K562 (cell line): Measurements from ENCODE around the gene MLH3. TPM values are rescaled to one million over a fixed set of nuclear protein-coding genes. Genes with fewer than 3 reads are reported as not detected.

Experiments
- ATAC-seq: fragments of 200-7000 bp; cut with Tn5 transposase; 3 replicates; pipeline ENCODE4 v1.9.1; 2020; ENCODE audit warnings: moderate library complexity
- BruUV-seq: library from RNA; stranded (reverse); fragments of 400-500 nt; replicated peaks from 2 replicates; lab custom pipeline; 2021; lab: Mats Ljungman, UMichigan
- CTCF ChIA-PET: fragments of 300-600 bp; formaldehyde crosslinking; extraction: SDS; loops from one replicate; lab custom pipeline; 2021; ENCODE audit warnings: low intra/inter-chr PET ratio; lab: Yijun Ruan, JAX
- POLR2A ChIA-PET: fragments of 300-600, 350-650 bp; sonication (Branson Sonifier 250); formaldehyde crosslinking; extraction: SDS; loops from one replicate; lab custom pipeline; 2021; ENCODE audit warnings: antibody characterized with exemption, inconsistent platforms; lab: Yijun Ruan, JAX
- DNase-seq, 4 experiments: peaks; one replicate each; pipeline versions ENCODE4 v3.0.0 to v3.0.0-alpha.2; 2011 to 2018; ENCODE audit warnings: low spot score in 3 of 4, mixed read lengths in 3 of 4; ENCODE audit errors: extremely low read depth in 1 of 4
- FAIRE-seq: peaks from 2 replicates; lab custom pipeline; 2011; peaks lifted over from hg19 to GRCh38; lab: Jason Lieb, UNC
- H2AFZ ChIP-seq: 2 replicates; pipeline ENCODE4 v1.6.0; 2011; ENCODE audit warnings: low read depth, low read length, control low read depth, inconsistent platforms
- H3K27ac ChIP-seq: fragments of 200-600 bp; 3 replicates; pipeline ENCODE4 v1.8.0; 2011; ENCODE audit warnings: low read depth, mild to moderate bottlenecking, control low read depth, inconsistent platforms, low read length, moderate library complexity, mixed read lengths; ENCODE audit errors: extremely low read depth
- H3K27me3 ChIP-seq, 2 experiments: fragments of 300-600 bp in 1 of 2; 2 replicates in 1 of 2; 3 replicates in 1 of 2; pipeline versions ENCODE4 v1.6.0 to v1.8.0; 2011; ENCODE audit warnings: inconsistent platforms in 2 of 2, low read length in 2 of 2, mild to moderate bottlenecking in 1 of 2, mixed read lengths in 1 of 2, moderate library complexity in 1 of 2; ENCODE audit not compliant: control insufficient read depth in 2 of 2, insufficient read depth in 2 of 2
- H3K36me3 ChIP-seq: fragments of 300-600 bp; 3 replicates; pipeline ENCODE4 v1.8.0; 2011; ENCODE audit warnings: mild to moderate bottlenecking, low read length, inconsistent platforms; ENCODE audit not compliant: control insufficient read depth, insufficient read depth
- H3K4me1 ChIP-seq, 2 experiments: fragments of 200-600 bp in 1 of 2; replicated peaks in 1 of 2; 2 replicates in 1 of 2; 3 replicates in 1 of 2; pipeline versions ENCODE4 v1.5.1 to v1.8.0; 2011; ENCODE audit warnings: inconsistent platforms in 2 of 2, low read length in 2 of 2, mild to moderate bottlenecking in 1 of 2, mixed read lengths in 1 of 2, moderate library complexity in 1 of 2; ENCODE audit not compliant: control insufficient read depth in 2 of 2, insufficient read depth in 2 of 2
- H3K4me2 ChIP-seq: 2 replicates; pipeline ENCODE4 v1.6.1; 2011; ENCODE audit warnings: low read length, control low read depth, inconsistent platforms, mixed read lengths; ENCODE audit not compliant: insufficient read depth
- H3K4me3 ChIP-seq: fragments of 200-600 bp; sonication (generic), shearing (Covaris generic); 2 replicates; pipeline ENCODE4 v1.5.1; 2016; ENCODE audit warnings: control low read depth, inconsistent platforms
- H3K79me2 ChIP-seq: fragments of 200-600 bp; 3 replicates; pipeline ENCODE4 v1.8.0; 2011; ENCODE audit warnings: low read length, inconsistent platforms; ENCODE audit not compliant: control insufficient read depth, insufficient read depth
- H3K9ac ChIP-seq, 2 experiments: 2 replicates each; pipeline versions ENCODE4 v1.6.0 to v1.6.1; 2011; ENCODE audit warnings: low read depth in 2 of 2, low read length in 2 of 2, control low read depth in 1 of 2, inconsistent platforms in 1 of 2, mild to moderate bottlenecking in 1 of 2, mixed read lengths in 1 of 2; ENCODE audit not compliant: insufficient read depth in 1 of 2
- H3K9me1 ChIP-seq: one replicate; pipeline ENCODE4 v1.6.0; 2011; ENCODE audit warnings: inconsistent platforms, mild to moderate bottlenecking, low read length, moderate library complexity; ENCODE audit not compliant: control insufficient read depth, insufficient read depth
- H3K9me3 ChIP-seq: replicated peaks from 2 replicates; pipeline ENCODE4 v1.5.1; 2011; ENCODE audit warnings: low read depth, low read length, inconsistent platforms; ENCODE audit not compliant: control insufficient read depth, insufficient read depth
- H4K20me1 ChIP-seq: replicated peaks from 2 replicates; pipeline ENCODE4 v1.6.1; 2011; ENCODE audit warnings: low read length, inconsistent platforms, mixed read lengths; ENCODE audit not compliant: control insufficient read depth, insufficient read depth
- DEAF1 ChIP-seq: fragments of 450-650 bp; formaldehyde crosslinking; IDR thresholded peaks from 2 replicates; pipeline ENCODE4 v1.4.0; 2020; ENCODE audit warnings: mild to moderate bottlenecking, moderate library complexity
- SREBF1 ChIP-seq: fragments of 150-350 bp; IDR thresholded peaks from 2 replicates; pipeline ENCODE4 v1.6.1; 2014; ENCODE audit warnings: antibody characterized with exemption, low read depth, low read length, borderline replicate concordance
- U2AF1 ChIP-seq: fragments of 200-400 bp; formaldehyde crosslinking; optimal IDR thresholded peaks from 2 replicates; pipeline ENCODE3; 2017; ENCODE audit warnings: mild to moderate bottlenecking, low read depth, low read length, moderate library complexity
- ZNF124 ChIP-seq: sonication (generic); formaldehyde crosslinking; IDR thresholded peaks from 2 replicates; pipeline ENCODE4 v1.8.1; 2022; ENCODE audit warnings: missing genetic modification reagents
- ZNF174 ChIP-seq: fragments of 250-450 bp; sonication (Bioruptor Pico); IDR thresholded peaks from 2 replicates; pipeline ENCODE4 v1.4.0; 2020; ENCODE audit warnings: mild to moderate bottlenecking
- ZNF76 ChIP-seq: fragments of 250-450 bp; sonication (Bioruptor Pico); IDR thresholded peaks from 2 replicates; pipeline ENCODE4 v1.4.0; 2020; ENCODE audit warnings: mild to moderate bottlenecking, moderate library complexity, borderline replicate concordance
- WGBS: fragments of 100-300 bp; shearing (Covaris generic); methylation state at CpG from one replicate; pipeline ENCODE4 v1.1.6; 2016; ENCODE audit warnings: low coverage, mixed read lengths; ENCODE audit not compliant: insufficient coverage; ENCODE audit errors: missing lambda C conversion rate; 5-methylcytosine and 5-hydroxymethylcytosine counted together
- in situ Hi-C: fragments of 300-500 bp; cut with MboI; formaldehyde crosslinking; loops from 4 replicates; pipeline ENCODE4 v1.15.0; 2018; ENCODE audit warnings: inconsistent platforms, mixed read lengths
- intact Hi-C: fragments of 100-400 bp; cut with micrococcal nuclease; formaldehyde crosslinking; loops from 2 replicates; pipeline ENCODE4 v1.14.2; 2022
- polyA plus RNA-seq, 8 experiments: library from polyadenylated mRNA; depleted of rRNA in 4 of 8; stranded (reverse) in 5 of 8; unstranded in 3 of 8; fragments of >200 nt; fragmentation: Nextera tagmentation in 2 of 8; fragmentation: Illumina TruSeq in 1 of 8; extraction: Ambion mirVana in 2 of 8; extraction: Trizol in 1 of 8; gene quantifications; 2 replicates each; pipeline versions ENCODE4 v1.2.1 to v1.2.3, GENCODE V29; 2011 to 2014; ENCODE audit warnings: inconsistent platforms in 1 of 8, missing spikeins in 1 of 8
- total RNA-seq, 7 experiments: library from RNA; depleted of rRNA in 6 of 7; stranded (reverse); fragments of >200 nt in 6 of 7; fragmentation: Illumina TruSeq in 2 of 7; extraction: Trizol in 2 of 7; gene quantifications; 2 replicates each; pipeline versions ENCODE4 v1.2.1 to v1.2.3, GENCODE V29; 2011 to 2021; ENCODE audit warnings: low replicate concordance in 1 of 7
- TF ChIP-seq, protein P1 (sequence below): fragments of 450-650 bp; conservative IDR thresholded peaks from 2 replicates; pipeline ENCODE4 v1.6.1; 2016; ENCODE audit warnings: missing genetic modification characterization, low read depth, mild to moderate bottlenecking, missing compliant biosample characterization, moderate library complexity
- TF ChIP-seq, protein P2 (sequence below): fragments of 450-650 bp; IDR thresholded peaks from 2 replicates; pipeline ENCODE4 v1.6.1; 2016; ENCODE audit warnings: low read depth

Gene MLH3
- total and polyA plus RNA-seq, 9 of the 15 experiments (the other 6 are each of a cell fraction or from before 2014, with no cell fraction given), result 5.9 to 15.3 (median 10.7) TPM

DNA sequence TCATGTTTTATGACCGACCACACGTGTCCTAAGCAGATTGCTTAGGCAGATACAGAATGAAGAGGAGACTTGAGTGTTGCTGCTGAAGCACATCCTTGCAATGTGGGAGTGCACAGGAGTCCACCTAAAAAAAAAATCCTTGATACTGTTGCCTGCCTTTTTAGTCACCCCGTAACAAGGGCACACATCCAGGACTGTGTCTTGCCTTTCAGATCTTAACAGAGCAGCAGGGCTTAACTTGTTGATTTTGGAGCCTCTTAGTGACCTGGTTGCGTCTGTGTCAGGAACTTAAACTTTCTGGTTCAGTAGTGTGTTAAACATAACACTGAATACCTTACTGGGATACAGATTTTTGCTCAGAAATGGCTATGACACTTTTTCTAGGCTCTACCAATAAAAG lies 42.1 kb downstream of the MLH3 start:
- H2AFZ ChIP-seq, result no peak overlapping the region
- no peaks in the 10 kb centered on the region for H3K9me1 ChIP-seq
- no peaks in the 10 kb centered on the region; a peak in 2 of 5 replicates for H3K4me1 ChIP-seq
- H3K36me3 ChIP-seq, result peaks cover 81% of the 10 kb centered on the region
- 73% methylated on average over 4 of the region's 4 CpGs for WGBS
- ChIA-PET POLR2A (no interaction called here), CTCF (no interaction called here)
- intact Hi-C loops (no loop called here), in situ Hi-C loops (no loop called here)
- no TSS peak for BruUV-seq
- H3K9me3 ChIP-seq, result no peaks in the 10 kb centered on the region
- no peaks in the 10 kb centered on the region for H3K27me3 ChIP-seq
- H4K20me1 ChIP-seq, result no peaks in the 10 kb centered on the region
- H3K4me2 ChIP-seq, result no peak overlapping the region
- DNase-seq (no peak), ATAC-seq (no peak), FAIRE-seq (no peak)
- H3K9ac ChIP-seq, result no peak overlapping the region
- peaks cover 6% of the 10 kb centered on the region; the same call in 2 of the 3 replicates for H3K79me2 ChIP-seq
- no peak overlapping the region for H3K4me3 ChIP-seq
- H3K27ac ChIP-seq, result no peak overlapping the region
- TF ChIP-seq ZNF174 (CRISPR knock-in tag) (no peak), SREBF1 (no peak), ZNF124 (CRISPR knock-in tag) (no peak), ZNF76 (CRISPR knock-in tag) (no peak), DEAF1 (no peak), U2AF1 (no peak)
- TF ChIP-seq, protein P1, sequence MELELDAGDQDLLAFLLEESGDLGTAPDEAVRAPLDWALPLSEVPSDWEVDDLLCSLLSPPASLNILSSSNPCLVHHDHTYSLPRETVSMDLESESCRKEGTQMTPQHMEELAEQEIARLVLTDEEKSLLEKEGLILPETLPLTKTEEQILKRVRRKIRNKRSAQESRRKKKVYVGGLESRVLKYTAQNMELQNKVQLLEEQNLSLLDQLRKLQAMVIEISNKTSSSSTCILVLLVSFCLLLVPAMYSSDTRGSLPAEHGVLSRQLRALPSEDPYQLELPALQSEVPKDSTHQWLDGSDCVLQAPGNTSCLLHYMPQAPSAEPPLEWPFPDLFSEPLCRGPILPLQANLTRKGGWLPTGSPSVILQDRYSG (tag), result no peak
- TF ChIP-seq, protein P2, sequence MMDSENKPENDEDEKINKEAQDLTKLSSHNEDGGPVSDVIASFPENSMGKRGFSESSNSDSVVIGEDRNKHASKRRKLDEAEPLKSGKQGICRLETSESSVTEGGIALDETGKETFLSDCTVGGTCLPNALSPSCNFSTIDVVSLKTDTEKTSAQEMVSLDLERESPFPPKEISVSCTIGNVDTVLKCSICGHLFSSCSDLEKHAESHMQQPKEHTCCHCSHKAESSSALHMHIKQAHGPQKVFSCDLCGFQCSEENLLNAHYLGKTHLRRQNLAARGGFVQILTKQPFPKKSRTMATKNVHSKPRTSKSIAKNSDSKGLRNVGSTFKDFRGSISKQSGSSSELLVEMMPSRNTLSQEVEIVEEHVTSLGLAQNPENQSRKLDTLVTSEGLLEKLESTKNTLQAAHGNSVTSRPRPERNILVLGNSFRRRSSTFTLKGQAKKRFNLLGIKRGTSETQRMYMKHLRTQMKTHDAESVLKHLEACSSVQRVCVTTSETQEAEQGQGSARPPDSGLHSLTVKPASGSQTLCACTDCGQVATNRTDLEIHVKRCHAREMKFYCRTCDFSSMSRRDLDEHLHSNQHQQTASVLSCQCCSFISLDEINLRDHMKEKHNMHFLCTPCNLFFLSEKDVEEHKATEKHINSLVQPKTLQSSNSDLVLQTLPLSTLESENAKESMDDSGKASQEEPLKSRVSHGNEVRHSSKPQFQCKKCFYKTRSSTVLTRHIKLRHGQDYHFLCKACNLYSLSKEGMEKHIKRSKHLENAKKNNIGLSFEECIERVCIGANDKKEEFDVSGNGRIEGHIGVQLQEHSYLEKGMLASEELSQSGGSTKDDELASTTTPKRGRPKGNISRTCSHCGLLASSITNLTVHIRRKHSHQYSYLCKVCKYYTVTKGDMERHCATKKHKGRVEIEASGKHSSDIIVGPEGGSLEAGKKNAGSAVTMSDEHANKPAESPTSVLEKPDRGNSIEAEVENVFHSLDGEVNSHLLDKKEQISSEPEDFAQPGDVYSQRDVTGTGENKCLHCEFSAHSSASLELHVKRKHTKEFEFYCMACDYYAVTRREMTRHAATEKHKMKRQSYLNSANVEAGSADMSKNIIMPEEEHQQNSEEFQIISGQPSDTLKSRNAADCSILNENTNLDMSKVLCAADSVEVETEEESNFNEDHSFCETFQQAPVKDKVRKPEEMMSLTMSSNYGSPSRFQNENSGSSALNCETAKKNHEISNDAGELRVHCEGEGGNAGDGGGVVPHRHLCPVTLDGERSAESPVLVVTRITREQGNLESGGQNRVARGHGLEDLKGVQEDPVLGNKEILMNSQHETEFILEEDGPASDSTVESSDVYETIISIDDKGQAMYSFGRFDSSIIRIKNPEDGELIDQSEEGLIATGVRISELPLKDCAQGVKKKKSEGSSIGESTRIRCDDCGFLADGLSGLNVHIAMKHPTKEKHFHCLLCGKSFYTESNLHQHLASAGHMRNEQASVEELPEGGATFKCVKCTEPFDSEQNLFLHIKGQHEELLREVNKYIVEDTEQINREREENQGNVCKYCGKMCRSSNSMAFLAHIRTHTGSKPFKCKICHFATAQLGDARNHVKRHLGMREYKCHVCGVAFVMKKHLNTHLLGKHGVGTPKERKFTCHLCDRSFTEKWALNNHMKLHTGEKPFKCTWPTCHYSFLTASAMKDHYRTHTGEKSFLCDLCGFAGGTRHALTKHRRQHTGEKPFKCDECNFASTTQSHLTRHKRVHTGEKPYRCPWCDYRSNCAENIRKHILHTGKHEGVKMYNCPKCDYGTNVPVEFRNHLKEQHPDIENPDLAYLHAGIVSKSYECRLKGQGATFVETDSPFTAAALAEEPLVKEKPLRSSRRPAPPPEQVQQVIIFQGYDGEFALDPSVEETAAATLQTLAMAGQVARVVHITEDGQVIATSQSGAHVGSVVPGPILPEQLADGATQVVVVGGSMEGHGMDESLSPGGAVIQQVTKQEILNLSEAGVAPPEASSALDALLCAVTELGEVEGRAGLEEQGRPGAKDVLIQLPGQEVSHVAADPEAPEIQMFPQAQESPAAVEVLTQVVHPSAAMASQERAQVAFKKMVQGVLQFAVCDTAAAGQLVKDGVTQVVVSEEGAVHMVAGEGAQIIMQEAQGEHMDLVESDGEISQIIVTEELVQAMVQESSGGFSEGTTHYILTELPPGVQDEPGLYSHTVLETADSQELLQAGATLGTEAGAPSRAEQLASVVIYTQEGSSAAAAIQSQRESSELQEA, result no peak
